Left ventricle myocardium inferior (tissue), 1 donor: ENCODE results near the gene EFNA5. TPM values are rescaled to one million over a fixed set of nuclear protein-coding genes. Genes with fewer than 3 reads are reported as not detected.

Experiments
- DNase-seq: peaks from one replicate; pipeline ENCODE4 v3.0.0-alpha.2; 2020
- H3K27ac ChIP-seq: fragments of 200-600 bp; replicated peaks from 2 replicates; pipeline ENCODE4 v1.8.0; 2021
- H3K27me3 ChIP-seq: fragments of 200-600 bp; 2 replicates; pipeline ENCODE4 v1.8.0; 2021; ENCODE audit warnings: low read depth
- H3K36me3 ChIP-seq: fragments of 200-600 bp; 2 replicates; pipeline ENCODE4 v1.8.0; 2021
- H3K4me1 ChIP-seq: fragments of 200-600 bp; 2 replicates; pipeline ENCODE4 v1.8.0; 2021
- H3K4me3 ChIP-seq: fragments of 200-600 bp; 2 replicates; pipeline ENCODE4 v1.8.0; 2021; ENCODE audit warnings: mild to moderate bottlenecking, moderate library complexity
- H3K9me3 ChIP-seq: fragments of 200-600 bp; replicated peaks from 2 replicates; pipeline ENCODE4 v1.8.0; 2021
- intact Hi-C: fragments of 100-400 bp; cut with micrococcal nuclease; formaldehyde crosslinking; loops from one replicate; pipeline ENCODE4 v1.11.0; 2022
- total RNA-seq: library from RNA; stranded (reverse); fragmentation: NEBNext Ultra II Directional; extraction: Animal tissue kit (Norgen Biotek cat#: 25700); gene quantifications from one replicate; pipeline ENCODE4 v1.2.1, GENCODE V29; 2021
- TF ChIP-seq, protein P1 (sequence below): fragments of 200-600 bp; IDR thresholded peaks from 2 replicates; pipeline ENCODE4 v1.8.0; 2021; ENCODE audit warnings: antibody characterized with exemption, mild to moderate bottlenecking, borderline replicate concordance
- donor health status: DM: no; HTN: yes; CAD: no; lungs with severe emphysema.

Gene EFNA5
- total RNA-seq, 1 donor from 2014 or later = 28.2 TPM

DNA sequence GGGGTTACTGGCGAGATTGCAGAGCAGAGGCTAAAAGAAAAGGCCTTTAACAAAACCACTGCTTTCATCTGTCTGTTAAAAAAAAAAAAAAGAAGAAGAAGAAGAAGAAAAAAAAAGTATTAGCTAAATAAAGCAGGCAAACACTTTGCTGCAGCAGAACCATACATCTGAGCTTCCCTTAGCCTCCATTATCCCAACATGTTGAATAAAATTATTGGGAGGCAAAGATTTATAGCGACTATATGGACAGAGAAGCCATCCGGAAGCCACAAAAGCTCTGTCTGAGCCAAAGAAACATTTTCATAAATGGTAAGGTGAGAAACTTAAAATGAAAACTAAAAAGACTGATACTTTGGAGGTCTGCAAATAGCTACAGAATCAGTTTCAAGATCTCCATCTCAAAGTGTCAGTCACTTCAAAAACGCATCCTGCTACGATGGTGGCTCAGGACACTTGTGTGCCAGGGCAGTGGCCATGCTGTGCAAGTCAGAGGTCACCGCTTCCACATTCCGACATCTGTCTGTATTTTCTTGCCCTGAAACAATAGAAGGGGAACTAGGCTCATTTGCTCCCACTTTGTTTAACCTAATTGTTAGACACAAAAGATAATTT lies 9.6 kb downstream of the EFNA5 start:
- no peak for DNase-seq
- Histone ChIP-seq H3K4me1 (peaks cover 31% of the 10 kb centered on the region), H3K36me3 (no peaks in the 10 kb centered on the region), H3K27ac (no peak overlapping the region), H3K27me3 (no peaks in the 10 kb centered on the region), H3K9me3 (no peaks in the 10 kb centered on the region), H3K4me3 (no peak overlapping the region)
- intact Hi-C loops = no loop called here
- TF ChIP-seq, protein P1, sequence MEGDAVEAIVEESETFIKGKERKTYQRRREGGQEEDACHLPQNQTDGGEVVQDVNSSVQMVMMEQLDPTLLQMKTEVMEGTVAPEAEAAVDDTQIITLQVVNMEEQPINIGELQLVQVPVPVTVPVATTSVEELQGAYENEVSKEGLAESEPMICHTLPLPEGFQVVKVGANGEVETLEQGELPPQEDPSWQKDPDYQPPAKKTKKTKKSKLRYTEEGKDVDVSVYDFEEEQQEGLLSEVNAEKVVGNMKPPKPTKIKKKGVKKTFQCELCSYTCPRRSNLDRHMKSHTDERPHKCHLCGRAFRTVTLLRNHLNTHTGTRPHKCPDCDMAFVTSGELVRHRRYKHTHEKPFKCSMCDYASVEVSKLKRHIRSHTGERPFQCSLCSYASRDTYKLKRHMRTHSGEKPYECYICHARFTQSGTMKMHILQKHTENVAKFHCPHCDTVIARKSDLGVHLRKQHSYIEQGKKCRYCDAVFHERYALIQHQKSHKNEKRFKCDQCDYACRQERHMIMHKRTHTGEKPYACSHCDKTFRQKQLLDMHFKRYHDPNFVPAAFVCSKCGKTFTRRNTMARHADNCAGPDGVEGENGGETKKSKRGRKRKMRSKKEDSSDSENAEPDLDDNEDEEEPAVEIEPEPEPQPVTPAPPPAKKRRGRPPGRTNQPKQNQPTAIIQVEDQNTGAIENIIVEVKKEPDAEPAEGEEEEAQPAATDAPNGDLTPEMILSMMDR = no peak

DNA sequence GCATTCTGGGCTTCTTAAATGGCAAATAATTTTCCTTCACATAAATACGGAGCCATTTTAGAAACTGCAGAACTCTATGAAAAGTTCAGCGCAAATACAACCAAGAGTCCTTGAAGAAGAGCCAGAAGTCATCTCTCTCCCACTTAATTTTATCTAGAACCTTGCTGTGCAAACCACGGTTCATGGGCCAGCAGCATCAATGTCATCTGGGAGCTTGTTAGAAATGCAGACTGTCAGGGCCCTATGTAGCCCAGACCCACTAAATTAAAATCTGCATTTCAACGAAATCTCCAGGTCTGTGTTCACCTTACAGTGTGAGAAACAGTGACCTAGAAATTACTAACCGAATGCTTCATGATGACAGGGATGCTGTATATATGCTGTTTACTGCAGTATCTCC lies 12.2 kb downstream of the EFNA5 start:
- Histone ChIP-seq H3K9me3 (no peaks in the 10 kb centered on the region), H3K27me3 (no peaks in the 10 kb centered on the region), H3K4me3 (no peak overlapping the region), H3K36me3 (no peaks in the 10 kb centered on the region), H3K27ac (peak overlapping the region; percentile 36), H3K4me1 (peaks cover 52% of the 10 kb centered on the region)
- DNase-seq = no peak
- TF ChIP-seq, protein P1 = no peak
- intact Hi-C loops = no loop called here

DNA sequence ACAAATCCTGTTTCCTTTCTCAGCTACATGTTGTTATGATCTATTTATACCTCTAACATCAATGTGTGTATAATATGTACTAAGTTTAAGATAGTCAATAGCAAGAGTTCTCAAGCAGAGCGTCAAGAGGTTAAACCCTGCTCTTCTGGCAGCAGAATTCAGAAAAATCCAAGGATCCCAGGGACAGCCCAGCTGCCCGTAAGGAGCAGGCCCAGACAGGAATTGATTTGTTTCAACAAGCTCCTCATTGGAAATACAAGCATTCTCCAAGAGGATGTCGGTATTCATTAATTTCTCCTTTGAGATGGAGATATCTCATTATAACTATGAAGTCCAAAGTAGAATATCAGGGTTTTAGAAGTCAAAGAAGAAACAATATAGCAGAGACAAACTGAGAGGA lies 14.9 kb downstream of the EFNA5 start:
- TF ChIP-seq, protein P1 = no peak
- peak overlapping the region; percentile 18 for H3K27ac ChIP-seq
- no peaks in the 10 kb centered on the region for H3K9me3 ChIP-seq
- no peak overlapping the region for H3K4me3 ChIP-seq
- H3K36me3 ChIP-seq = no peaks in the 10 kb centered on the region
- peaks cover 69% of the 10 kb centered on the region for H3K4me1 ChIP-seq
- DNase-seq = no peak
- no peaks in the 10 kb centered on the region for H3K27me3 ChIP-seq
- intact Hi-C loops = no loop called here

DNA sequence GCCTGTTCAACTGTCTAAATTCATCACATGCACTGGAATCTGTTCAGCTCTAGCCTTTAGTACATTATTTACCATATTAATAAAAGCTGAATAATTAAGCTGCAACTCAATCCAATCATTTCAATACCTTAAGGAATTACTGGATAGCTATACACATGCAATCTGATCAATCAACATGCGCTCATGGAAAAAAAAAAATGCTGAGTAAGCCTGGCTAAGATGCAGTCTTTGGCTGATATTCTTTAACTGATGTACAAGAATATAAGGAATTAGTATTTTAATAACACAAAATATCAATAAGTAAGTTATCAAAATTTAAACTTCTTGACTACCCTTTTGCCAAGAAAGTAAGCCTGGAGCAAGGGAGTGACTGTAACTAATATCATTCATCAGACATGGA lies 15.9 kb downstream of the EFNA5 start:
- Histone ChIP-seq H3K27ac (no peak overlapping the region), H3K9me3 (no peaks in the 10 kb centered on the region), H3K4me1 (peaks cover 78% of the 10 kb centered on the region), H3K4me3 (no peak overlapping the region), H3K27me3 (no peaks in the 10 kb centered on the region), H3K36me3 (no peaks in the 10 kb centered on the region)
- TF ChIP-seq, protein P1 = no peak
- DNase-seq = no peak
- intact Hi-C loops = no loop called here

DNA sequence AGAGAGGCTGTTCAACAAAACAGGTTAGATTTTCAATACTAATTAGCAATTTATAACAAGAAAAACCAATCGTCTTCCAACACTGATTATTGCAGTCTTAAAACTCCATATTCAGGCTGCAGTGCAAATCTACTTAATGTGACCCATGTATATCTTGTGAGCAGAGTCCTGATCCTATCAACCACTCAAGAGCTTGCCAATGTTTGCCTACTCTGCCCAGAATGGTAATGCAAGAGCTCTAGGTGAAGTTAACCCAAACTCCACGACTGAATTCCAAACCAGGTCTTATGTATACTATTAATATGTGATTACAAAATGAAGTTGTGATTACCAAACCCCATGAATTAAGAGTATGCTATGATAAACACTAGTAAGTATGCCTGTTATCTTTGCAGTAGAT lies 17.1 kb downstream of the EFNA5 start:
- Histone ChIP-seq H3K9me3 (no peaks in the 10 kb centered on the region), H3K27ac (no peak overlapping the region), H3K4me1 (peaks cover 73% of the 10 kb centered on the region), H3K36me3 (no peaks in the 10 kb centered on the region), H3K4me3 (no peak overlapping the region), H3K27me3 (no peaks in the 10 kb centered on the region)
- intact Hi-C loops = no loop called here
- DNase-seq = no peak
- TF ChIP-seq, protein P1 = no peak
